HepG2 (cell line): ENCODE data around the gene JAK2. TPM values are rescaled to one million over a fixed set of nuclear protein-coding genes. Genes with fewer than 3 reads are reported as not detected.

ENCODE experiments used
- ARID2 ChIP-seq: sonication (generic); formaldehyde crosslinking; IDR thresholded peaks from 2 replicates; pipeline ENCODE4 v1.8.1; 2022; ENCODE audit warnings: mild to moderate bottlenecking, missing genetic modification reagents, borderline replicate concordance
- NKX3-1 ChIP-seq: sonication (generic); formaldehyde crosslinking; IDR thresholded peaks from 2 replicates; pipeline ENCODE4 v1.5.0; 2020; ENCODE audit warnings: missing genetic modification reagents
- POLR2G ChIP-seq: fragments of 200-400 bp; formaldehyde crosslinking; IDR thresholded peaks from 2 replicates; pipeline ENCODE4 v1.6.1; 2018; ENCODE audit warnings: mild to moderate bottlenecking, low read depth, low read length, moderate library complexity
- YEATS2 ChIP-seq: sonication (generic); formaldehyde crosslinking; IDR thresholded peaks from 2 replicates; pipeline ENCODE4 v1.4.0; 2020; ENCODE audit warnings: missing genetic modification reagents, borderline replicate concordance
- ZNF556 ChIP-seq: sonication (generic); formaldehyde crosslinking; IDR thresholded peaks from 2 replicates; pipeline ENCODE4 v1.4.0; 2020; ENCODE audit warnings: mild to moderate bottlenecking, missing genetic modification reagents, borderline replicate concordance
- ZNF652 ChIP-seq: IDR thresholded peaks from 2 replicates; pipeline ENCODE4 v1.6.1; 2016; ENCODE audit warnings: low read depth, borderline replicate concordance
- ZNF781 ChIP-seq: sonication (generic); formaldehyde crosslinking; IDR thresholded peaks from 2 replicates; pipeline ENCODE4 v1.5.1; 2020; ENCODE audit warnings: borderline replicate concordance, mild to moderate bottlenecking, missing genetic modification reagents; ENCODE audit errors: not compliant biosample characterization
- polyA plus RNA-seq, 8 experiments: library from polyadenylated mRNA; depleted of rRNA in 3 of 8; stranded (reverse) in 7 of 8; unstranded in 1 of 8; fragments of >200 nt; fragmentation: Illumina TruSeq in 4 of 8; extraction: Trizol in 4 of 8; gene quantifications; 2 replicates each; pipeline versions ENCODE4 v1.2.1 to v1.2.3, GENCODE V29; 2011 to 2016; ENCODE audit warnings: low read depth in 4 of 8, missing spikeins in 1 of 8, mixed read lengths in 1 of 8; ENCODE audit not compliant: insufficient read depth in 1 of 8
- total RNA-seq, 5 experiments: library from RNA; depleted of rRNA; stranded (reverse); fragments of >200 nt; fragmentation: Illumina TruSeq; extraction: Trizol; gene quantifications; 2 replicates each; pipeline ENCODE4 v1.2.3, GENCODE V29; 2016; ENCODE audit warnings: low read depth in 1 of 5
- TF ChIP-seq, protein P1 (sequence below): sonication (generic); formaldehyde crosslinking; conservative IDR thresholded peaks from 2 replicates; pipeline ENCODE4 v1.4.0; 2020; ENCODE audit warnings: mild to moderate bottlenecking, missing genetic modification reagents, moderate library complexity
- TF ChIP-seq, protein P2 (sequence below): sonication (generic); formaldehyde crosslinking; IDR thresholded peaks from 2 replicates; pipeline ENCODE4 v1.4.0; 2020; ENCODE audit warnings: mild to moderate bottlenecking, missing genetic modification reagents, borderline replicate concordance
- TF ChIP-seq, protein P3 (sequence below): sonication (generic); formaldehyde crosslinking; IDR thresholded peaks from 2 replicates; pipeline ENCODE4 v1.9.0; 2021; ENCODE audit warnings: missing genetic modification reagents, borderline replicate concordance
- TF ChIP-seq, protein P4 (sequence below): sonication (generic); formaldehyde crosslinking; IDR thresholded peaks from 2 replicates; pipeline ENCODE4 v1.5.1; 2020; ENCODE audit warnings: mild to moderate bottlenecking, missing genetic modification reagents, borderline replicate concordance

Gene JAK2
- total and polyA plus RNA-seq, 2 of the 13 experiments (the other 11 are each of a cell fraction or from before 2014, with no cell fraction given): 1.1 to 4.1 TPM

DNA sequence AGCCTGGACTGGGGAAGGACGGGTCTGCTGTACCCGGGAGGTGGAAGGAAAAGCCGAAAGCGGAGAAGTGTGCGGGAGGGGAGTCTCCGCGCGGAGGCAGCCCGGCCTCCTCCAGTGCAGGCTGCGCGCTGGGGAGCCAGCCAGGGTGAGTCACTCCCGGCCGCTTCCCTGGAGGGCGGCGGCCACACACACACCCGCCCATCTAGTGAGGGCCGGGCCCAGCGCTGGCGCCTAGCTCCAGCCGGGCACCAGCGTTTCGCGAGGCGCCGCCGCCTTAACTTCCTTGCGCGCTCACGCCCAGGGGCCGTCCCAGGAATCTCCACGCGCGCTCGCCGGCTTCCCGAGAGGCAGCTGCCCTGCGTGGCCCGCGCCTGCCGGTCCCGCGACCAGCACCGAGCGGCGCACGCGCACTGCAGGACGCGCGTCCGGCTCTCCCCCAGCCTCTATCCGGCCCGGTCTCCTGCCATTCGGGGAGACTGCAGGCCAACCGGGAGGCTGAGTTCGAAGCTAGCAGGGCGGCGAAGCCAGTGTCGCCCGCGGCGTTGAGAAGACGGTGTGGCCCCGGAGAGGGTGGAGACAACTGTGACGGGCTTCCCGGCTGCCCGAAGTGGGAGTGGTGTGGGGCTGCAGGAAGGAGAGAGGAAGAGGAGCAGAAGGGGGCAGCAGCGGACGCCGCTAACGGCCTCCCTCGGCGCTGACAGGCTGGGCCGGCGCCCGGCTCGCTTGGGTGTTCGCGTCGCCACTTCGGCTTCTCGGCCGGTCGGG, at the start of gene JAK2 (continued):
- TF ChIP-seq, protein P1, sequence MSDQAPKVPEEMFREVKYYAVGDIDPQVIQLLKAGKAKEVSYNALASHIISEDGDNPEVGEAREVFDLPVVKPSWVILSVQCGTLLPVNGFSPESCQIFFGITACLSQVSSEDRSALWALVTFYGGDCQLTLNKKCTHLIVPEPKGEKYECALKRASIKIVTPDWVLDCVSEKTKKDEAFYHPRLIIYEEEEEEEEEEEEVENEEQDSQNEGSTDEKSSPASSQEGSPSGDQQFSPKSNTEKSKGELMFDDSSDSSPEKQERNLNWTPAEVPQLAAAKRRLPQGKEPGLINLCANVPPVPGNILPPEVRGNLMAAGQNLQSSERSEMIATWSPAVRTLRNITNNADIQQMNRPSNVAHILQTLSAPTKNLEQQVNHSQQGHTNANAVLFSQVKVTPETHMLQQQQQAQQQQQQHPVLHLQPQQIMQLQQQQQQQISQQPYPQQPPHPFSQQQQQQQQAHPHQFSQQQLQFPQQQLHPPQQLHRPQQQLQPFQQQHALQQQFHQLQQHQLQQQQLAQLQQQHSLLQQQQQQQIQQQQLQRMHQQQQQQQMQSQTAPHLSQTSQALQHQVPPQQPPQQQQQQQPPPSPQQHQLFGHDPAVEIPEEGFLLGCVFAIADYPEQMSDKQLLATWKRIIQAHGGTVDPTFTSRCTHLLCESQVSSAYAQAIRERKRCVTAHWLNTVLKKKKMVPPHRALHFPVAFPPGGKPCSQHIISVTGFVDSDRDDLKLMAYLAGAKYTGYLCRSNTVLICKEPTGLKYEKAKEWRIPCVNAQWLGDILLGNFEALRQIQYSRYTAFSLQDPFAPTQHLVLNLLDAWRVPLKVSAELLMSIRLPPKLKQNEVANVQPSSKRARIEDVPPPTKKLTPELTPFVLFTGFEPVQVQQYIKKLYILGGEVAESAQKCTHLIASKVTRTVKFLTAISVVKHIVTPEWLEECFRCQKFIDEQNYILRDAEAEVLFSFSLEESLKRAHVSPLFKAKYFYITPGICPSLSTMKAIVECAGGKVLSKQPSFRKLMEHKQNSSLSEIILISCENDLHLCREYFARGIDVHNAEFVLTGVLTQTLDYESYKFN (CRISPR knock-in tag): peak; percentile 38; the same call in 1 of the 2 replicates
- TF ChIP-seq, protein P2, sequence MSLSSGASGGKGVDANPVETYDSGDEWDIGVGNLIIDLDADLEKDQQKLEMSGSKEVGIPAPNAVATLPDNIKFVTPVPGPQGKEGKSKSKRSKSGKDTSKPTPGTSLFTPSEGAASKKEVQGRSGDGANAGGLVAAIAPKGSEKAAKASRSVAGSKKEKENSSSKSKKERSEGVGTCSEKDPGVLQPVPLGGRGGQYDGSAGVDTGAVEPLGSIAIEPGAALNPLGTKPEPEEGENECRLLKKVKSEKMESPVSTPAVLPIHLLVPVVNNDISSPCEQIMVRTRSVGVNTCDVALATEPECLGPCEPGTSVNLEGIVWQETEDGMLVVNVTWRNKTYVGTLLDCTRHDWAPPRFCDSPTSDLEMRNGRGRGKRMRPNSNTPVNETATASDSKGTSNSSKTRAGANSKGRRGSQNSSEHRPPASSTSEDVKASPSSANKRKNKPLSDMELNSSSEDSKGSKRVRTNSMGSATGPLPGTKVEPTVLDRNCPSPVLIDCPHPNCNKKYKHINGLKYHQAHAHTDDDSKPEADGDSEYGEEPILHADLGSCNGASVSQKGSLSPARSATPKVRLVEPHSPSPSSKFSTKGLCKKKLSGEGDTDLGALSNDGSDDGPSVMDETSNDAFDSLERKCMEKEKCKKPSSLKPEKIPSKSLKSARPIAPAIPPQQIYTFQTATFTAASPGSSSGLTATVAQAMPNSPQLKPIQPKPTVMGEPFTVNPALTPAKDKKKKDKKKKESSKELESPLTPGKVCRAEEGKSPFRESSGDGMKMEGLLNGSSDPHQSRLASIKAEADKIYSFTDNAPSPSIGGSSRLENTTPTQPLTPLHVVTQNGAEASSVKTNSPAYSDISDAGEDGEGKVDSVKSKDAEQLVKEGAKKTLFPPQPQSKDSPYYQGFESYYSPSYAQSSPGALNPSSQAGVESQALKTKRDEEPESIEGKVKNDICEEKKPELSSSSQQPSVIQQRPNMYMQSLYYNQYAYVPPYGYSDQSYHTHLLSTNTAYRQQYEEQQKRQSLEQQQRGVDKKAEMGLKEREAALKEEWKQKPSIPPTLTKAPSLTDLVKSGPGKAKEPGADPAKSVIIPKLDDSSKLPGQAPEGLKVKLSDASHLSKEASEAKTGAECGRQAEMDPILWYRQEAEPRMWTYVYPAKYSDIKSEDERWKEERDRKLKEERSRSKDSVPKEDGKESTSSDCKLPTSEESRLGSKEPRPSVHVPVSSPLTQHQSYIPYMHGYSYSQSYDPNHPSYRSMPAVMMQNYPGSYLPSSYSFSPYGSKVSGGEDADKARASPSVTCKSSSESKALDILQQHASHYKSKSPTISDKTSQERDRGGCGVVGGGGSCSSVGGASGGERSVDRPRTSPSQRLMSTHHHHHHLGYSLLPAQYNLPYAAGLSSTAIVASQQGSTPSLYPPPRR (CRISPR knock-in tag): no peak; the same call in 1 of the 2 replicates
- TF ChIP-seq ZNF781 (CRISPR knock-in tag) (no peak), ARID2 (CRISPR knock-in tag) (no peak), POLR2G (peak; percentile 90), ZNF652 (CRISPR knock-in tag) (no peak), YEATS2 (CRISPR knock-in tag) (no peak; the same call in 1 of the 2 replicates), NKX3-1 (CRISPR knock-in tag) (no peak), ZNF556 (CRISPR knock-in tag) (peak; percentile 39; the same call in 1 of the 2 replicates)
- TF ChIP-seq, protein P3, sequence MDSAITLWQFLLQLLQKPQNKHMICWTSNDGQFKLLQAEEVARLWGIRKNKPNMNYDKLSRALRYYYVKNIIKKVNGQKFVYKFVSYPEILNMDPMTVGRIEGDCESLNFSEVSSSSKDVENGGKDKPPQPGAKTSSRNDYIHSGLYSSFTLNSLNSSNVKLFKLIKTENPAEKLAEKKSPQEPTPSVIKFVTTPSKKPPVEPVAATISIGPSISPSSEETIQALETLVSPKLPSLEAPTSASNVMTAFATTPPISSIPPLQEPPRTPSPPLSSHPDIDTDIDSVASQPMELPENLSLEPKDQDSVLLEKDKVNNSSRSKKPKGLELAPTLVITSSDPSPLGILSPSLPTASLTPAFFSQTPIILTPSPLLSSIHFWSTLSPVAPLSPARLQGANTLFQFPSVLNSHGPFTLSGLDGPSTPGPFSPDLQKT: 0 out of 2 replicates have a peak, but pooled peaks have one; percentile 17
- TF ChIP-seq, protein P4, sequence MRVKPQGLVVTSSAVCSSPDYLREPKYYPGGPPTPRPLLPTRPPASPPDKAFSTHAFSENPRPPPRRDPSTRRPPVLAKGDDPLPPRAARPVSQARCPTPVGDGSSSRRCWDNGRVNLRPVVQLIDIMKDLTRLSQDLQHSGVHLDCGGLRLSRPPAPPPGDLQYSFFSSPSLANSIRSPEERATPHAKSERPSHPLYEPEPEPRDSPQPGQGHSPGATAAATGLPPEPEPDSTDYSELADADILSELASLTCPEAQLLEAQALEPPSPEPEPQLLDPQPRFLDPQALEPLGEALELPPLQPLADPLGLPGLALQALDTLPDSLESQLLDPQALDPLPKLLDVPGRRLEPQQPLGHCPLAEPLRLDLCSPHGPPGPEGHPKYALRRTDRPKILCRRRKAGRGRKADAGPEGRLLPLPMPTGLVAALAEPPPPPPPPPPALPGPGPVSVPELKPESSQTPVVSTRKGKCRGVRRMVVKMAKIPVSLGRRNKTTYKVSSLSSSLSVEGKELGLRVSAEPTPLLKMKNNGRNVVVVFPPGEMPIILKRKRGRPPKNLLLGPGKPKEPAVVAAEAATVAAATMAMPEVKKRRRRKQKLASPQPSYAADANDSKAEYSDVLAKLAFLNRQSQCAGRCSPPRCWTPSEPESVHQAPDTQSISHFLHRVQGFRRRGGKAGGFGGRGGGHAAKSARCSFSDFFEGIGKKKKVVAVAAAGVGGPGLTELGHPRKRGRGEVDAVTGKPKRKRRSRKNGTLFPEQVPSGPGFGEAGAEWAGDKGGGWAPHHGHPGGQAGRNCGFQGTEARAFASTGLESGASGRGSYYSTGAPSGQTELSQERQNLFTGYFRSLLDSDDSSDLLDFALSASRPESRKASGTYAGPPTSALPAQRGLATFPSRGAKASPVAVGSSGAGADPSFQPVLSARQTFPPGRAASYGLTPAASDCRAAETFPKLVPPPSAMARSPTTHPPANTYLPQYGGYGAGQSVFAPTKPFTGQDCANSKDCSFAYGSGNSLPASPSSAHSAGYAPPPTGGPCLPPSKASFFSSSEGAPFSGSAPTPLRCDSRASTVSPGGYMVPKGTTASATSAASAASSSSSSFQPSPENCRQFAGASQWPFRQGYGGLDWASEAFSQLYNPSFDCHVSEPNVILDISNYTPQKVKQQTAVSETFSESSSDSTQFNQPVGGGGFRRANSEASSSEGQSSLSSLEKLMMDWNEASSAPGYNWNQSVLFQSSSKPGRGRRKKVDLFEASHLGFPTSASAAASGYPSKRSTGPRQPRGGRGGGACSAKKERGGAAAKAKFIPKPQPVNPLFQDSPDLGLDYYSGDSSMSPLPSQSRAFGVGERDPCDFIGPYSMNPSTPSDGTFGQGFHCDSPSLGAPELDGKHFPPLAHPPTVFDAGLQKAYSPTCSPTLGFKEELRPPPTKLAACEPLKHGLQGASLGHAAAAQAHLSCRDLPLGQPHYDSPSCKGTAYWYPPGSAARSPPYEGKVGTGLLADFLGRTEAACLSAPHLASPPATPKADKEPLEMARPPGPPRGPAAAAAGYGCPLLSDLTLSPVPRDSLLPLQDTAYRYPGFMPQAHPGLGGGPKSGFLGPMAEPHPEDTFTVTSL (CRISPR knock-in tag): 0 out of 2 replicates have a peak, but pooled peaks have one; percentile 16
